GM21390 (cell line): ENCODE results near the gene KRTAP4-8.
"Not testable (repeated sequence)": the region's sequence is repeated elsewhere in the genome, so short reads cannot be mapped to it uniquely, and the experiment has no call there.

Experiments
- ATAC-seq: cut with Tn5 transposase; IDR thresholded peaks from one replicate; pipeline ENCODE4 v1.9.1; 2021; ENCODE audit not compliant: unreplicated experiment

Gene KRTAP4-8

GRCh38 chr17:41098042-41098441 is at the start of gene KRTAP4-8:
Gene KRTAP4-8 (minus strand): TSS chr17:41098142. CDS start chr17:41098084, 58 bp downstream.
- ATAC-seq: no peak

GRCh38 chr17:41145261-41145660 is 47.3 kb upstream of the KRTAP4-8 start:
- ATAC-seq: no peak

GRCh38 chr17:41144846-41145245 is 46.9 kb upstream of the KRTAP4-8 start:
- ATAC-seq: no peak

GRCh38 chr17:41141361-41141760 is 43.4 kb upstream of the KRTAP4-8 start:
- ATAC-seq: no peak

GRCh38 chr17:41140360-41141131 is 42.6 kb upstream of the KRTAP4-8 start, which contains the start of gene KRTAP4-6:
Gene KRTAP4-6 (minus strand): TSS chr17:41140544. CDS start chr17:41140487, 57 bp downstream.
- ATAC-seq: no peak

GRCh38 chr17:41139865-41140264 is 41.9 kb upstream of the KRTAP4-8 start:
- not testable (repeated sequence) for ATAC-seq

GRCh38 chr17:41133880-41134735 is 36.2 kb upstream of the KRTAP4-8 start:
- ATAC-seq: no peak

GRCh38 chr17:41131979-41132378 is 34.0 kb upstream of the KRTAP4-8 start:
- no peak for ATAC-seq

- ATAC-seq: no peak
These were observed 29.4 kb upstream of the KRTAP4-8 start for GRCh38 chr17:41127371-41127770.

GRCh38 chr17:41126412-41126811 is 28.5 kb upstream of the KRTAP4-8 start:
- ATAC-seq: no peak

- ATAC-seq: no peak
These were observed 27.1 kb upstream of the KRTAP4-8 start for GRCh38 chr17:41125064-41125463.

- not testable (repeated sequence) for ATAC-seq
These were observed 26.0 kb upstream of the KRTAP4-8 start, which contains the start of gene KRTAP4-12 for GRCh38 chr17:41123991-41124371. Gene KRTAP4-12 (minus strand): TSS chr17:41124182. CDS start chr17:41124122, 60 bp downstream.

GRCh38 chr17:41123292-41123990 is 25.5 kb upstream of the KRTAP4-8 start:
- not testable (repeated sequence) for ATAC-seq

- no peak for ATAC-seq
These were observed 23.8 kb upstream of the KRTAP4-8 start for GRCh38 chr17:41121742-41122141.

- ATAC-seq: not testable (repeated sequence)
These were observed 22.1 kb upstream of the KRTAP4-8 start for GRCh38 chr17:41119696-41120690.

- ATAC-seq: no peak
These were observed 20.8 kb upstream of the KRTAP4-8 start for GRCh38 chr17:41118721-41119120.

GRCh38 chr17:41117846-41118386 is 20.0 kb upstream of the KRTAP4-8 start, which contains the start of gene KRTAP4-11:
Gene KRTAP4-11 (minus strand): TSS chr17:41118373. CDS start chr17:41118315, 58 bp downstream.
- not testable (repeated sequence) for ATAC-seq

- no peak for ATAC-seq
These were observed 18.4 kb upstream of the KRTAP4-8 start for GRCh38 chr17:41116297-41116696.

GRCh38 chr17:41111151-41111885 is 13.4 kb upstream of the KRTAP4-8 start:
- ATAC-seq: no peak
